Stimulated activated CD8-positive, alpha-beta memory T cell treated with anti-CD3 and anti-CD28 coated beads, Interleukin-4, amount 100 ng/mL, for 4 hours (primary cell): ENCODE results near the gene LRRFIP1.
"Not testable (repeated sequence)": the region's sequence is repeated elsewhere in the genome, so short reads cannot be mapped to it uniquely, and the experiment has no call there.

Source experiments
- DNase-seq, 2 donors: peaks; one replicate each; pipeline ENCODE4 v3.0.0-alpha.2; 2020; ENCODE audit warnings: low read depth in 2 of 2, low spot score in 1 of 2

LRRFIP1 gene

DNA sequence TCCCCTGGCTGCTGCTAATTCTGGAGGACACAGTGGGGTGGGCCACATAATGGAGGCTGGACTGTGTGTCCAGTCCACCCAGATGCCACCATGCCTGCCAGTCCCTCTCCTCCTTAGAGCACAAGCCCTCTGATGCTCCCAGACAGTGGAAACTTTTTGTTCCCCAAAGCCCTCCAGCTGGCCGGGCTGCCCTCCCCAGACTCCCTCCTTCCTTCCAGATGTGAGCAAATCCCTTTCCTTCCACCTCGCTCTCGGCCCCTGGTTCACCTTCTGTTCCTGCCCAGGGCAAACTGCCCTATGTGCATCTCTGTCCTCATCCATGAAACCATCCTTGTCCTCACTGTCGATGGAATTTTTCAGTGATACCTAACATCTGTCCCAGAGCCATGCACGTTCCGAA lies 33.9 kb downstream of the LRRFIP1 start:
- DNase-seq, result no peak

DNA sequence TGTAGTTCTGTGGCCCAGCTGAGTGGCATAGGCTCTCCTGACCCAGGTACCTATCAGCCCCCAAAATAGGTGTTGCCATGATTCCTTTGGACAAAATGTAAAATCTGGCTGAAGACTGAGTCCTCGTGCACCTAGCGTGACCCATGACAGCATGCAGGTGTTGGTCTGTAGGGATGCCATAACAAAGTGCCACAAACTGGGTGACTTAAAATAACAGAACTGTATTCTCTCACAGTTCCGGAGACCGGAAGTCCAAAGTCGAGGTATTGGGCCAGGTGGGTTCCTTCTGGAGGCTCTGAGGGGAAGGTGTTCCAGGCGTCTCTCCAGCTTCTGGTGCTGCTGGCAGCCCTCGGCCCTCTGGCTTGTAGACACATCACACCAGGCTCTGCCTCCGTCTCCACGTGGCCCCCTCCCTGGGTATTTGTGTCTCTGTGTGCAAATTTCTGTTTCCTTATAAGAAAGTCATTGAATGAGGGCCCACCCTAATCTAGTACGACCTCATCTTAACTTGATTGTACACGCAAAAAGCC lies 34.5 kb downstream of the LRRFIP1 start:
- DNase-seq, result no peak

DNA sequence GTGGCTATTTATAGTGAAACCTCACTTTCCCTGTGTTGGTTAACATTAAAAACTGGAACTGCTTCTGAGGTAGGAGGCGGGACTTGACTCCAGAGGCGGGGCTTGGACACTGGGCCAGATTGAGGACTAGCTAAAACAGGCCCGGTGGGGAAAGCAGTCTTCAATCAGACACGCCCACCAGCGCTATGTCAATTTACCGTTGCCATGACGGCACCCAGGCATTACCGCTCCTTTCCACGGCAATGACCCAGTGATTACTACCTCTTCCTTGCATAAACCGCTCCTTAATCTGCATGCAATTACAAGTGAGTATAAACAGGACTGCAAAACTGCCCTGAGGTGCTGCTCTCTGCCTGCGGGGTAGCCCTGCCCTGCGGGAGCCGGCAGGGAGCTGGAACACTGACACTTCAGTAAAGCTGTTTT lies 35.3 kb downstream of the LRRFIP1 start:
- peak in 1 of 2 donors; percentile 25 for DNase-seq

DNA sequence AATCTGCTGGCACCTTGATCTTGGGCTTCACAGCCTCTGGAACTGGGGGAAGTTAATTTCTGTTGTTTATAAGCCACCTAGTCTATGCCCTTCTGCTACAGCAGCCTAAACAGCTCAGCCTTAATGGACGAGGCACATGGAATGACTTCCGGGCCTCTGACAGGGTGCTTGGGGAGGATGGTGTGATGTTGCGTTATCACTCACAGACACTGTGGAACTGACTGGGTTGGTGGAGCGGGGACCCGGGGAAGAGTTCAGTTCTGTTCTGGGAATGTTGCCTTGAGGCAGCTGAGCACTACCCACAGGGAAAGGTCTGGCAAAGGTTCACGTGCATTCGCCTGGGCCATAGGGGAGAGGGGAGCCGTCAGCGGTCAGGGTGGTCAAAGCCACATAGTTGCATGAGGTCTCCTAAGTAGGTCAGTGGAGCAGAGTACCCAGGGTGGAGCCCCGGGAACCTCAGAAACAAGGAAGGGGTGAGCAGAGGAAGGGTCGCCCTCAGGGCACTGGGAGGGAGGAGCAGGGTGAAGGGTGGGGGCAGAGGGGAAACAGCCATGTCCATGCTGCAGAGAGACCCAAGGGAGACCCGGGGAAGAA lies 36.2 kb downstream of the LRRFIP1 start:
- DNase-seq, result no peak

DNA sequence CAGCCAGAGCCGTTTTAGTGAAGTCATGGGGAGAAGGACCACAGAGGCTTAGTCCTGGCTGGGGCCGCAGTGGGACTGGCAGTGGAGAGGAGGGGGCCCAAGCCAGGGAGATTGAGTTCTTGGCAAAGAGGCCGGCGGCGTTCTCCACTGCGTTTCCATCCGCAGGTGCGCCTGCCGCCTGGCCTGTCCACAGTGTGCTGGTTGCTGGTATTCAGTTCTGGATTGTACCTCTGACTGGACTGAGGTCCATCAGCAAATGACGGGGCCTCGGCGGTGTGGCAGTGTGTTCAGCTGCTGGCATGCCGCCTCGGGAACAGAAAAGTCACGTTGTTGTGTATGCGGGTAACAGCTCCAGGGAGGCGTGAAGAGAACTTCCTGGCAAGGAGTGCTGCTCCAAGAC lies 36.8 kb downstream of the LRRFIP1 start:
- no peak for DNase-seq

DNA sequence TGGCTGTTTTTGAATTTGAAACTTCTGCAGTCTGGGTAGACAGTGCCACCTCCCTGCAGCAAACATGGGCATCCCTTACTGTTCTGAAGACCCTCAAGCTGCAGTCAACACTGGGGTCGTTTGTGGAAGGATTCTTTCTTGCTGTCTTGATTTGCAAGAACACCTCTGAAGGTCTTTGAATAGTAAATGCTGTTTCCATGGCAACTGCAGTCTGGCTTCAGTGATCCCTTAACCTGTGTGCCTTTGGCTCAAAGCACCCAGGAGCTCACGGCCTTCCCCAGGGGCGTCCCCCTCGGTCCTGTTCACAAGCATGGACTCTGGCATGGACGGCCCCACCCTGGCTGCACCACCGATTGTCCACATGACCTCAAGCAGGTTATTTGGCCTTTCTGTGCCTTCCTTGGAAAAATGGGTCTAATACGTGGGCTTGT lies 38.3 kb downstream of the LRRFIP1 start:
- no peak for DNase-seq

DNA sequence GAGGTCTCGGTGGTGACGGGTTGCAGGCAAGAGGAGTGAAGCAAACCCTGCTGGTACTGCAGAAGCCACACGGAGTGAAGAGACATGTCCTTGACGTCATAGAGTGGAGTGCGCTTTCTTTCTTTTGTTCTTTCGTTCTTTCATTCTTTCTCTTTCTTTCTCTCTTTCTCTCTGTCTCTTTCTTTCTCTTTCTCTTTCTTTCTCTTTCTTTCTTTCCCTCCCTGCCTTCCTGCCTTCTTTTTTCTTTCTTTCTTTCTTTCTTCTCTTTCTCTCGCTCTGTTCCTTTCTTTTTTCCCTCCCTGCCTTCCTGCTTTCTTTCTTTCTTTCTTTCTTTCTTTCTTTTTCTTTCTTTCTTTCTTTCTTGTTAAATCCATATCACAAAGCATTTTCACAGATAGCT lies 39.2 kb downstream of the LRRFIP1 start:
- DNase-seq, result no peak

DNA sequence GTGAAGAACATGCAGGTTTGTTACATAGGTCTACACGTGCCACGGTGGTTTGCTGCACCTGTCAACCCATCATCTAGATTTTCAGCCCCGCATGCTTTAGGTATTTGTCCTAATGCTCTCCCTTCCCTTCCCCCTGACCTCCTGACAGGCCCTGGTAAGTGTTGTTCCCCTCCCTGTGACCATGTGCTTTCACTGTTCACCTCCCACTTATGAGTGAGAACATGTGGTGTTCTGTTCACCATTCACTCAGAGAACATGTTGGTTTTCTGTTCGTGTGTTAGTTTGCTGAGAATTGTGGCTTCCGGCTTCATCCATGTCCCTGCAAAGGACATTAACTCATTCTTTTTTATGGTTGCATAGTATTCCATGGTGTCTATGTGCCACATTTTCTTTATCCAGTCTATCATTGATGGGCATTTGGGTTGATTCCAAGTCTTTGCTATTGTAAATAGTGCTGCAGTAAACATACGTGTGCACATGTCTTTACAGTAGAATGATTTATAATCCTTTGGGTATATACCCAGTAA lies 39.7 kb downstream of the LRRFIP1 start:
- not testable (repeated sequence) for DNase-seq

DNA sequence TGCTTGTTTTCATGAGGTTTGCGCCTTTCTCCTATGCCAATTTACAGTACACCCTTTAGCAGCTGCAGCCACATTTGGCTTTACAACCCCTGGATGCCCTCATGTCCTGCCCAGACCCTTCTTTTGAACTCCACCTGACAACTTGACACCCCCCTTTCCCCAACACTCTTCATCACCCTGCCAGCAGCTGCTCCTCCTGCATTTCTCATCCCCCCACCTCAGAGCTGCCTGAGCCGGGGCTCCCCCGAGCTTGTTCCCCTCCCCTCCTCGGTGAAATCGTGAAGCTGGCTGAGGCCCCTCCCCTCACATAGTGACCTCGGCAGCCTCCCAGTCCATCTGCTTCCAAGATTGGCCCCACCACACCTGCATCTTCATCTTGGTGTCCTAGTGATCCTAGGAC lies 40.5 kb downstream of the LRRFIP1 start:
- no peak for DNase-seq

DNA sequence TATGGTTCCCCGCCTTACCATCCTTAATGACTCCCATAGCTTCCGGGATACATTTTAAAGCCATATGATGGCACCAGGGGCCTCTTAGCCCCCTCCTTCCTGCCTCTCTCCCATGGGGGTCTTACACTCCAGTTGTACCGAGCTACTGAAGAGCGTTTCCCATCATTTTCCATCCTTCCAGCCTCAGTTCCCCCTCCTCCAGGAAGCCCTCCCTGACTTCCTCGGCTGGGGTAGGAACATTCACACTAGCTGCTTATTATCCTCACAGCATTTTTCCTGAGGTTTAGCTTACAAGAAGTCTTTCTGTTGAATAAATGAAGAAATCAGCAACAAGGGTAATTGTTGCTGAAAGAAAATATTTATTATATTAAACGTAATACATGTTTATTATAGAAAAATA lies 41.1 kb downstream of the LRRFIP1 start:
- DNase-seq, result no peak

DNA sequence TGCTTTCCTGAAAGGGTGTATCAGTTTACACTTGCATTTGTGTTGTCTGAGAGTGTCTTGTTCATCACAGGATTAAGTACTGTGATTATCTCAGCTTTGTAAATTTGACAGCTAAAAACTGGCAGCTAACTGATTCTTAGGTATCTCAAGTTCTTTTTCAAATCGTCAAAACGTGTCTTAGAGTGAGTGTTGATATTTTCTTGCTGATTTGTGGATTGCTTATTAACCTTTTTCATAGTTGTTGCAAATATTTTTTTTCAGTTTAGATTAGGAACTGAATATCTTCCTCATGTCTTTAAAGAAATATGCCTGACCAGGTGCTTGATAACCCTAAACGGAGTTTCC lies 41.9 kb downstream of the LRRFIP1 start:
- DNase-seq, result no peak

DNA sequence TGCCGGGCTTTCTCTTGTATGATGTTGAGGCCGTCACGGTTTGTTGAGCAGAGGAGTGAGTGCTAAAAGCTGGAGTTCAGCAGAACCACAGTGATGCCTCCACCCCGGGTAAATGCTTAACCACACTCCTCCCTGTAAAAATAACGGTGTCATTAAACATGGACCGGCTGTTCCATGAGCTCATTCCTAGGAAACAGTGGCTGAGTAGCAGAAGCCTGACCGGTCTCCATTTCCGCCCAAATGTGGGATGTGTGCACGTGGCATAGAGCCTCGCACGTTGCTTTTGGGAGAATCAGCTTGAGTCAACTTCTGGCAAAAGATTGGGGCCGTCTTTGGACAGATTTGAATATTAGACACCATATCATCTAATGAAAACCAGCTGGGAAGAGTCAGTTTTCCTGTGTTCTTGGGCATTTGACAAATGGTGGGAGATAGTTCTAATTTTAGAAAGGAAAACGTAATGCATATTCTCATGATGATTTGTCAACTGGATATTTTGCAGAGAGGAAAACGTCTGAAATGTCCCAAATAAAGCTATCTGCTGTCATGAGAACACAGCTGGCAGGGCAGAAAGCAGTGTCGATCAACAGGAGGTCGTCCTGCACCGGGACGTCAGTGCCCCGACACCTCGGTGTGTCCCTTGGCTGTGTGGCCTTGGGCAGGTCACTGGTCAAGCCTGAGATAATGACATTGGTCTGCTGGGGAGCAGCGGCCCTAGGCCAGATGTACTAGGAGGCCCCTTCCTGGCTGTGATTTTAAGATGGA lies 42.4 kb downstream of the LRRFIP1 start:
- DNase-seq, result no peak

DNA sequence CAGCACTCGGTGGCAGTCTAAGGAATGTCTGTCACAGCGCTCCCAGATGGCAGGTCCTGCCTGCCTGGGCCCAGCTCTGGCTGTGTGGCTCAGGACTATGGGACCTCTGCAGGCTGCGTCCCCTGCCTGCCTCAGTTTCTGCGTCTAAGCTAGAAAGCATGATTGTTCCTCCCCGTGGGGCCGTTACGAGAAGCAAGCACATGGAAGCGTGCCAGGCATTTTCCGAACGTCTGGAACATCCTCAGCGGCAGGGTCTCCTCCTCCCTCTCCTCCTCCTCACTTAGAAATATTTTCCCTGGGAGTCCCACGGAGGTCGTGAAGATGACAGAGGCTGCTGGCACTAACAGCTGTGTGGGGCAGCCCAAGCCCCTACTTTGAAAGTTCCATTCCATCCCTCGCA lies 43.3 kb downstream of the LRRFIP1 start:
- no peak for DNase-seq

DNA sequence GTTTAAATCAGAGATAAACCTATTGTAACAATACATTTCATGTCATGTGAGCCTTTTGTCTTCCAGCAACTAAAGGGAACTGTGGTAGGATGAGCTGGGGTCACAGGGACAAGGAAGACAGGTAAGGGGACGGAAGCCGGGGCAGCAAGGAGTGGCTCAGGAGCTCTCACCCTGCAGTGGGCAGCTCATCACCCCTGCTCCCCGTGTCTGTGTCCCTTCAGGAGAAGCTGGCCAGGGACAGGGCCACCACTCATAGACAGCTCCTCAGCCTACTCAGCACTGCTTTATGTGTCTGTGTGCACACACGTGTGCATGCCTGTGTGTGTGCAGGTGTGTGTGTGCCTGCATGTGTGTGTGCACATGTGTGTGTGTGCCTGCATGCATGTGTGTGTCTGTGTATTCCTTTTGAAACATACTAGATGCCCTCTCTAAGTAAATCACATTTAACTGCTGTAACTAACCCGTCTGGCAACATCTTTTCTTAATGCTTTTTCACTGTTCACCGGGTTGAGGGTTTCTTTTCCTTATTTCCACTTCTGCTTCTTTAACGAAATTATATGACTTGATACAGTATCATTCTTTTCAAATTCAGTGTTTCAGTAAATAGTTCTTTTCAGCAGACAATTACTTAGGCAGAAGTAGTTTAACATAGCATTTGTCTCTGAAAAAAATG lies 44.2 kb downstream of the LRRFIP1 start:
- DNase-seq, result no peak

DNA sequence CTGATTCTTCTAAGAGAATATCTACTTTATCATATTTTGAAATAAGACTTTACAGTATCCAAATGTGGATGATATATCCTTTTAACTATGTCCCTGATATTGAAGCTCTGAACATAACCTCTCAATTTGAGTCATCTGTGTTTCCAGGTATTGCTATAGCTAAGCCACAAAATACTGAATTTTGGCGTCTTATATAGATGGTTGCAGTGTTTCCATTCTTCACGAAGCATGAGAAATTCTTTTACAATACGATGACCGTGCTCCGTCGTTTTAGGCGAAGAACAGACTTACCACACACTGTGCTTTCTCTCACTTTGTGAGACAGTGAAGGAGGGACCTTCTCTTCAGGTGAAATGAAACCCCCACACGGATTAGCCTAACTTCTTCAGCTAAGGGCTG lies 45.3 kb downstream of the LRRFIP1 start:
- no peak for DNase-seq

DNA sequence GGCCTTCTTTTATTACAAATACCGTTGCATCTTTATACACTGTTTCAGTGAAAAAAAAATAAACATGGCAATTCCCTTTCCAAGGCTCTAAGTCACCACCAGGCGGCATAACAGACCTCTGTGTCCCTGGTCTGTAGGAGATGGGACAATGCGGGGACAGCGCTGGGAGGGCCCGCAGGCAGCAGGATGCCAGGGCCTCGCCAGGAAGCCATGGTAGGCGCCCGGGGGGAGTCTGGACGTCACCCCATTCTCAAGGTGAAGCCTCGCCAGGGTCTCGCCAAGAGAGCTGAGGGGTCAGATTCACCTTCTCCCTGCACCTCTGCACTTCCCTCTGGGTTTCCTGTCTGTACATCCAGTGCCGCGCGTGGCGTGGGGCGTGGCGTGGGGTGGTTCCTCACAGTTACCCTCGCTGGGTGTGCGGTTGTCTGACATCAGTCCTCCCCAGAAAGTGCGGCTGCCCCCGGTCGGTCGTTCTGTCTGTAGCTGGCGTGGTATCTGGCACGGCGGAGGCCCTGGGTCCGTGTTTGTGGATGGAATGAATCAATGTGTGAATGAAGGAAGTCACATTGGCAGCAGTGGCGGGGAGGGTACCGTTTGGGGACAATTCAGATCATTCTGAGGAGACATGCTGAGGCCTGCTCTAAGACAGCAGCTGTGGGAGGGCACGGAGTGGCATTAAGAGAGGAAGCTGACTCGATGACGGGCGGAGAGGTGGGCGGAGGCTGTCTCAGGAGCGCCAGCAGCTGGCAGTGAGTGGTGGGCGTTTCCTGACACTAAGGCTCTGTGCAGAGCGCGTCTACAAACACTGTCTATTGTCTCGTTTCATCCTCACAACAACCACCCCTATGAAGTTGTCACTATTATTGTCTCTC lies 46.0 kb downstream of the LRRFIP1 start:
- DNase-seq, result peak; percentile 85 to 95

DNA sequence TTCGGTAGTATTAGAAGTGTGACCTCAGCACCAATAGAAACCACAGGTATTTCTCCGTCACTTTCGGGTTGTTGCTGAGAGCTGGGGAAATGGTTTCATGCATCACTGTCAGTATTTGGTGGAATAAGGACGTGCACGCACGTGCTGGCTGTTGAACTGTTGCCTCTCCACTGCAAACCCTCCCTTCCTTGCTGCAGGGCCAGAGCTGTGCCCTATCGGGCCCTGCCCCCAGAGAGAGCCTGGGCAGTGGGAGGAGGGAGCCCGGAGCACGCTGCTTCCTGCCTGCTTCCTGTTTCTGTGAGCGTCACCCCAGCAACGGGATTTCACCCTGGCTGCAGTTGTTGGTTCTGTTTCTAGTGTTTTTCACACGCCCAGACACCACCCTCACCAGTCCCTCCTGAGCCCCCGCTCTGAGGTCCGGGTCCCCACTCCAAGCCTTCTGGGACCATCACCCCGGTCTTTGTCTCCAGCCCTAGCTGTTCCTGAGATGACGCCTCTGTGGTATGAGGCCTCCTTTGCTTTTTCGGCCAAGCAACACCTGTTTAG lies 47.4 kb downstream of the LRRFIP1 start:
- peak; percentile 48 to 63 for DNase-seq

DNA sequence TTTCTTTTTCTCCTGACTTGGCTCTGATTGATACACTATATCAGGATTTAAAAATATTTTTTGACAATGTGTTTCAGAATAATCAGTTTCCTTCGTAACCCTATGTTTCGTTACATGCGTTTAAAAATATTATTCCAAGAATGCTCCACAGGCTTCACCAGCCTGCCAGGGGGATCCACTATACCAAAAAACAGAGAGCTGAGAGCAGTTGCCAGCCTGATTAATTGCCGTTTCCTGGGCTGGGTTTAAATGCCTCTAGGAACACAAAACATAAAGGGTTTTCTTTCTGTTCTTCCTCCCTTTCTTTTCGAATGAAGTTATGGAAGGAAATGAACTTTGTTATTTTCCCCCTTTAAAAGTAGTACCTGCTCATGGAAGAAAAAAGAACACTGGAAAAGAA lies 47.9 kb downstream of the LRRFIP1 start:
- no peak for DNase-seq

DNA sequence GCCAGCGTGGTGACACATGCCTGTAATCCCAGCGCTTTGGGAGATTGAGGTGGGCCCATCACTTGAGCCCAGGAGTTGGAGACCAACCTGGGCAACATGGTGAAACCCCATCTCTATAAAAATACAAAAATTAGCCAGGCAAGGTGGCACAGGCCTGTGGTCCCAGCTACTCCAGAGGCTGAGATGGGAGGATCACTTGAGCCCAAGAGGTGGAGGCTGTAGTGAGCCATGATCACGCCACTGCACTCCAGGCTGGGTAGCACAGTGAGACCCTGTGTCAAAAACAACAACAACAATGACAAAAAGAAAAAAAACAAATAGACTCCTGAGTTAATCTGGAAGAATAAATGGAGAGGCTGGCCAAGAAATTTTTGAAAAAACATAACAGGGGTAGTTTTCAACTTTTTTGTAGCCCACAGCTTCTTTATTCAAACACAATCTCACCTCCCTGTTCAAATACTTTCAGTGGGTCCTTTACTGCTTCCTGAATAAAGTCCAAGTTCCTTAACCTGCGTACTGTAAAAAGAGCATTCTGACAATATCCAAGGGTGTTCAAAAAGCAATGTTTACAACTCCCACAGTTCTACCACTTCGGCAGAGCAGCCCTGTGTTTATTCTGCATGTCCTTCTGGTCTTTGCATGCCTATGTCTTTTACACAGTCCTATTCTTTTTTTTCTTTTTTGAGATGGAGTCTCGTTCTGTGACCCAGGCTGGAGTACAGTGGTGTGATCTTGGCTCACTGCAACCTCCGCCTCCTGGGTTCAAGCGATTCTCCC lies 53.5 kb downstream of the LRRFIP1 start:
- no peak for DNase-seq

DNA sequence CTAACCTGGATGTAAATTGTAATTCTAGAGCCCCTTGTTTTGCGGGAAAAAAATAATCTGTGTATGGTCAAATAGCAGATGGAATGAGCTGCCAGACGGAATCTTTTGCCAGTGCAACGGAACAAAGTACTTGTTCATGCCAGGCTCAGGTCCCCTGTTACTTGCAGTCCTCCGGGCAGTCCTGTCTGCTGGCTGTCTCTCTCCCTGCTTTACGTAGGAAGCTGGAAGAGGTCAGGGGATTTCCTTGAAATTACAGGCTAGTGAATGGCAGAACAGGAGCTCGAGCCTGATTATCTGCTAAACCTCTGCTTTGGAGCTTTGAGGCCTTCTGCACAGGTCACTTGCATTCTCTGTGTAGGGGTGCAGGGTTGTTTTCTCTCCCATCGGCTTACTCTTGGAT lies 54.8 kb downstream of the LRRFIP1 start:
- no peak for DNase-seq
